ENCODE results near the gene SORCS1. TPM values are rescaled to one million over a fixed set of nuclear protein-coding genes. Genes with fewer than 3 reads are reported as not detected.

Gene SORCS1
- polyA plus RNA-seq, 3 donors: 0.09 TPM; not detected in 2

DNA sequence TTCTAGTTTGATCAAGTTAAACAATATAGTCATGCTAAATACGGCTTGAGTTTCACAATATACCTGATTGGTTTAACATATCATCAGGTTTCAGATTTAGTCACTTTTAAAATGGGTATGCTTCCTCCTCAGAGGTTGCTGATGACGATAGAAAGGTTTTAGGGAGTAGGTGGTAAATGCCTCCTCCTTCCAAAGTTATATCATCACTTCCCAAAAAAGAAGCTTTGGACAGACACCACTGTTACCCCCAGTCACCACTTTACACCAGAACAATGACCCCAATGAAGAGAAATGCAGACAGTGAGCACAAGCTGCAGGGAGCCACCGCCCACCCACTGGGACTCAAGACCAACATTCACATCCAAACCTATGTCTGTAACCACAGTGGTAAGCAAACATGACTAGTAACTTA lies 244.6 kb downstream of the SORCS1 start:
- WGBS (ENCODE audit: insufficient coverage): 100% methylated on average over 1 of the region's 3 CpGs
- Histone ChIP-seq H4K20me1 (ENCODE audit: insufficient read depth, low read length) (no peaks in the 10 kb centered on the region), H3K27me3 (ENCODE audit: control insufficient read depth in 2 of 2, insufficient read depth in 2 of 2, low read length in 2 of 2) (no peaks in the 10 kb centered on the region), H3K27ac (ENCODE audit: low read depth in 1 of 2, low read length in 2 of 2) (no peak overlapping the region), H2AFZ (ENCODE audit: insufficient read depth, low read depth, low read length, poor library complexity, severe bottlenecking) (no peak overlapping the region), H3K79me2 (ENCODE audit: insufficient read depth, low read length) (no peaks in the 10 kb centered on the region), H3K4me3 (replicated peaks in 1 of 3; ENCODE audit: low read depth in 2 of 3, low read length in 3 of 3) (no peak overlapping the region), H3K9ac (ENCODE audit: insufficient read depth, low read length, poor library complexity, severe bottlenecking) (no peak overlapping the region), H3K36me3 (replicated peaks in 1 of 2; ENCODE audit: control insufficient read depth in 1 of 2, insufficient read depth in 2 of 2, low read length in 2 of 2) (no peaks in the 10 kb centered on the region), H3K4me2 (replicated peaks; ENCODE audit: extremely low read depth, low read length, poor library complexity, severe bottlenecking) (no peak overlapping the region), H3K4me1 (ENCODE audit: control insufficient read depth in 1 of 2, insufficient read depth in 2 of 2, low read length in 2 of 2) (no peaks in the 10 kb centered on the region), H3K9me3 (replicated peaks in 1 of 2; ENCODE audit: control insufficient read depth in 1 of 2, insufficient read depth in 1 of 2, low read length in 2 of 2) (no peaks in the 10 kb centered on the region)
- intact Hi-C loops (cut with micrococcal nuclease): no loop called here
- Mint-ChIP-seq H3K4me3 (no peak overlapping the region), H3K9me3 (peaks cover 0 to 5% (median 0%) of the 10 kb centered on the region in 7 donors), H3K27me3 (ENCODE audit: low read depth in 3 of 3) (peaks cover 0 to 5% (median 2%) of the 10 kb centered on the region in 3 donors), H3K4me1 (peaks cover 5% of the 10 kb centered on the region), H3K36me3 (no peaks in the 10 kb centered on the region), H3K27ac (no peak overlapping the region)
- no peak for DNase-seq
- TF ChIP-seq, protein P1, sequence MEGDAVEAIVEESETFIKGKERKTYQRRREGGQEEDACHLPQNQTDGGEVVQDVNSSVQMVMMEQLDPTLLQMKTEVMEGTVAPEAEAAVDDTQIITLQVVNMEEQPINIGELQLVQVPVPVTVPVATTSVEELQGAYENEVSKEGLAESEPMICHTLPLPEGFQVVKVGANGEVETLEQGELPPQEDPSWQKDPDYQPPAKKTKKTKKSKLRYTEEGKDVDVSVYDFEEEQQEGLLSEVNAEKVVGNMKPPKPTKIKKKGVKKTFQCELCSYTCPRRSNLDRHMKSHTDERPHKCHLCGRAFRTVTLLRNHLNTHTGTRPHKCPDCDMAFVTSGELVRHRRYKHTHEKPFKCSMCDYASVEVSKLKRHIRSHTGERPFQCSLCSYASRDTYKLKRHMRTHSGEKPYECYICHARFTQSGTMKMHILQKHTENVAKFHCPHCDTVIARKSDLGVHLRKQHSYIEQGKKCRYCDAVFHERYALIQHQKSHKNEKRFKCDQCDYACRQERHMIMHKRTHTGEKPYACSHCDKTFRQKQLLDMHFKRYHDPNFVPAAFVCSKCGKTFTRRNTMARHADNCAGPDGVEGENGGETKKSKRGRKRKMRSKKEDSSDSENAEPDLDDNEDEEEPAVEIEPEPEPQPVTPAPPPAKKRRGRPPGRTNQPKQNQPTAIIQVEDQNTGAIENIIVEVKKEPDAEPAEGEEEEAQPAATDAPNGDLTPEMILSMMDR (IDR thresholded peaks at IDR 0.05): no peak

GRCh38 chr10:106917452-106918055 lies 247.0 kb downstream of the SORCS1 start:
- intact Hi-C loops (cut with micrococcal nuclease): no loop called here
- peaks cover 0 to 2% (median under 1%) of the 10 kb centered on the region in 7 donors for H3K9me3 Mint-ChIP-seq

More at GRCh38 chr10:106917452-106918055, 247.0 kb downstream of the SORCS1 start:
- Histone ChIP-seq H3K27me3 (ENCODE audit: control insufficient read depth in 2 of 2, insufficient read depth in 2 of 2, low read length in 2 of 2) (no peaks in the 10 kb centered on the region), H3K9me3 (replicated peaks in 1 of 2; ENCODE audit: control insufficient read depth in 1 of 2, insufficient read depth in 1 of 2, low read length in 2 of 2) (no peaks in the 10 kb centered on the region), H3K36me3 (replicated peaks in 1 of 2; ENCODE audit: control insufficient read depth in 1 of 2, insufficient read depth in 2 of 2, low read length in 2 of 2) (no peaks in the 10 kb centered on the region), H3K9ac (ENCODE audit: insufficient read depth, low read length, poor library complexity, severe bottlenecking) (no peak overlapping the region), H3K4me3 (replicated peaks in 1 of 3; ENCODE audit: low read depth in 2 of 3, low read length in 3 of 3) (no peak overlapping the region), H3K4me2 (replicated peaks; ENCODE audit: extremely low read depth, low read length, poor library complexity, severe bottlenecking) (no peak overlapping the region), H4K20me1 (ENCODE audit: insufficient read depth, low read length) (no peaks in the 10 kb centered on the region), H3K27ac (ENCODE audit: low read depth in 1 of 2, low read length in 2 of 2) (no peak overlapping the region), H3K79me2 (ENCODE audit: insufficient read depth, low read length) (no peaks in the 10 kb centered on the region), H3K4me1 (ENCODE audit: control insufficient read depth in 1 of 2, insufficient read depth in 2 of 2, low read length in 2 of 2) (no peaks in the 10 kb centered on the region), H2AFZ (ENCODE audit: insufficient read depth, low read depth, low read length, poor library complexity, severe bottlenecking) (no peak overlapping the region)
- WGBS (ENCODE audit: insufficient coverage): 46% methylated on average over 3 of the region's 4 CpGs
- Mint-ChIP-seq H3K36me3 (no peaks in the 10 kb centered on the region), H3K27ac (no peak overlapping the region), H3K4me1 (peaks cover 2% of the 10 kb centered on the region), H3K4me3 (no peak overlapping the region), H3K27me3 (ENCODE audit: low read depth in 3 of 3) (peaks cover under 1 to 8% (median 2%) of the 10 kb centered on the region in 3 donors)
- DNase-seq: no peak
- TF ChIP-seq, protein P1 (IDR thresholded peaks at IDR 0.05): no peak

Measured in CD14-positive monocyte (primary cell).